HG03575 (cell line): Measurements from ENCODE around the gene TREH.

Experiments
- ATAC-seq: cut with Tn5 transposase; IDR thresholded peaks from one replicate; pipeline ENCODE4 v1.9.1; 2021; ENCODE audit not compliant: unreplicated experiment, insufficient number of reproducible peaks, low FRiP score; ENCODE audit errors: extremely low read depth

TREH gene

GRCh38 chr11:118655486-118656190, 23.8 kb downstream of the TREH start:
- no peak for ATAC-seq

GRCh38 chr11:118653684-118654390, 25.6 kb downstream of the TREH start:
- ATAC-seq = no peak

- ATAC-seq = no peak
Measured at GRCh38 chr11:118652681-118653181, 26.7 kb downstream of the TREH start.

- ATAC-seq = no peak
Measured at GRCh38 chr11:118651820-118652219, 27.6 kb downstream of the TREH start.

DNA sequence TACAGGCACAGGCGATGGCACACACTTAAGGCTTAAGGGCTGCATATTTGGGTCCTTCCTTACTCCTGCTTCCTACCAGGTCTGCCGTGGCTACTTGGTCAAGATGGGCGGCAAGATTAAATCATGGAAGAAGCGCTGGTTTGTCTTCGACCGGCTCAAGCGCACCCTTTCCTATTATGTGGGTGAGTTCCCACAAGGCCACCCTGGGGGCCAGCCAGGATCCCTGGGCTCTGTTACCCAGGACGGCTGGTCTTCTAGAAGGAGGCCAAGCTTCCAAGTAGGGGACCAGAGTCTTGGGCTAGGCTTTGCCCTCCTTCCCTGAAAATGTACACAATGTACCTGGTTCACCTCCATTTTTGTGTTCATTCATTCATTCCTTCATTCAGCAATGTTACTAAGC, 29.1 kb downstream of the TREH start:
- no peak for ATAC-seq

- ATAC-seq = no peak
Measured at GRCh38 chr11:118649941-118650340, 29.5 kb downstream of the TREH start.

GRCh38 chr11:118648291-118648690, 31.2 kb downstream of the TREH start:
- ATAC-seq = no peak

GRCh38 chr11:118646393-118646792, 33.1 kb downstream of the TREH start:
- ATAC-seq = no peak

GRCh38 chr11:118645066-118645715, 34.3 kb downstream of the TREH start:
- ATAC-seq = no peak

DNA sequence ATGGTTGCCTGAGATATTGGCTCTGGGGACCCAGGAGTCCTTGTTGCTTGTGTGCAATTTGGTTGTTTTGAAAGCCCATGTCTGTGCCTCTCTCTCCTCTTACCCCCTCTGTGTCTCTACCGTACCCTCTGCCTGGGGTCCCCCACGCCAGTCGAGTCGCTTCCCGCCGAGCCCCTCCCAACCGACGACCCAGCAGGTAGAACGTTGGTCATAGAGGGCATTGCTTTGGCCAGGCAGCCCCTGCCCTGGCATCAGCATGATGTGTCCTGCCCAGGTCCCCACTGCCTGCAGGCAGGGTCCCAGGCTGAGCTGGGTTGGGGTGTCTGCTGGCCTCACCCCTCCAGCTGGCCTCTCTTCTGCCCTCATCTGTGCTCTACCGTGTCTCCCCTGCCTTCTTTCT, 35.0 kb downstream of the TREH start:
- no peak for ATAC-seq

DNA sequence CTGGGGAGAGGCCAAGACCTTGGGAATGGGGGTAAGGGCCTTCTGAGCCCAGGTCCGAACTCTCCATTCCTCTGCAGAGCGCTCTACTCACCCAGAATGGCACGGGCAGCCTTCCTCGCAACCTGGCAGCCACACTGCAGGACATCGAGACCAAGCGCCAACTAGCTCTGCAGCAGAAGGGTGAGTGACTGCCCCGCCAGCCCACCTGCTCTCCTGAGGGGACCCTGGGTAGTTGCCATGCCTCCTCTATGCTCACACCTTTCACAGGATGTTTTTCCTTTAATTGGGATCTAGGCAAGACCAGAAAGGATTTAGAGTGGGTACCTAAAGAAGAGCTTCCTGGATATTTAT, 35.5 kb downstream of the TREH start:
- no peak for ATAC-seq

DNA sequence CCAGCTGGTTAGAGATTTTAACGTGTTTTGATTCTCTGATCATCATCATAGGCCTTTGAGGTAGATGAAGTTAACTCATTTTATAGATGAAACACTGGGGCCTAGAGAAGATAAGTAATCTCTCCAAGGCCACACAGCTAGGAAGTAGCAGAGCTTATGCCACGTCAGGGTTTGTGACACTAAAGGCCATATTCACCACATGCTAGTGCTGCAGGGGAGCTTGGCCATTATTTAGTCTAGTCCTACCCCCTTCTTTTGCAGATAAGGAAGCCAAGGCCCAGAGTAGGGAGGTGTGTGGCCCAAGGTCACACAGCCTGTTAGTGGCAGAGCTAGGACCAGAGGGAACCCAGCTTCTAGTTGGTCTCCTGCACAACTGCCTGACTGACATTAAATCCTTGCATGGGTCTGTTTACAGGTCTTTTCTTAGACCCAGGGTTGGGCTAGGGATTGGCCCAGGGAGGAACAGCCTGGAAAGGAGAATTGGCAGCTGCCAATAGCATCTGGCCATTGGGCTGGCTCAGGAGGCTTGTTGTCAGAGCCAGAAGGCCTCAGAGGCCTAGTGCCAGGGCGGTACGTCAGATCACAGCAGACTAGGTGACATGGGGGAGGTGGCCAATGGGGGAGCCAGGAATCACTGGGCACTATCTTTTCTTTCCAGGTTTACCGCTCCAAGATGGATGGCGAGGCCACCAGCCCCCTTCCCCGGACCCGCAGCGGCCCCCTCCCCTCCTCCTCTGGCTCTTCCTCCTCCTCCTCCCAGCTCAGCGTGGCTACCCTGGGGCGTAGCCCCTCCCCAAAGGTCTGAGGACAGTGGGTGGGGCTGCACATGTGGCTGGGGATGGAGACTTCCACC, 36.1 kb downstream of the TREH start:
- no peak for ATAC-seq

- no peak for ATAC-seq
Measured at GRCh38 chr11:118641397-118642019, 37.9 kb downstream of the TREH start.

- ATAC-seq = no peak
Measured at GRCh38 chr11:118640332-118641154, 38.9 kb downstream of the TREH start.

DNA sequence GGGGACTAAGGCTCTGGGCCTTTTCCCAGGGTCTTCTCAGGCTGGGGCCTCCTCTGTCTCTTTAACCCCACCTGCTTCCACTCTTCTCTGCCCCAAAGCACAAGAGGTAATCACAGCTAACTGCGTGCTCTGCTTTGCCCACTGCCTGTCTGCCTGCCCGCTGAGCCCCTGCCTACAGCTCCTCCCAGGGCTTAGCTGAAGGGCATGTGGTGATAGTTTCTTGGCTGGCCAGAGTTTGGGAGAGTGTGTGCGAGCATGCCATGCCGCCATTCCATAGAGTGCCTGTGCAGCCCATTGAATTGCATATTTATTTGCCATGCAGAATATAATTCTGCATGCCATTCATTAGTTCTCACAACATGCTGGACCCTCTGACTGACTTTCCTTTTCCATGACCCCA, 39.6 kb downstream of the TREH start:
- no peak for ATAC-seq

- no peak for ATAC-seq
Measured at GRCh38 chr11:118638726-118639125, 40.7 kb downstream of the TREH start.

GRCh38 chr11:118636569-118637290, 42.7 kb downstream of the TREH start:
- no peak for ATAC-seq
